ENCODE measurements around the gene ACOT12.

DNA sequence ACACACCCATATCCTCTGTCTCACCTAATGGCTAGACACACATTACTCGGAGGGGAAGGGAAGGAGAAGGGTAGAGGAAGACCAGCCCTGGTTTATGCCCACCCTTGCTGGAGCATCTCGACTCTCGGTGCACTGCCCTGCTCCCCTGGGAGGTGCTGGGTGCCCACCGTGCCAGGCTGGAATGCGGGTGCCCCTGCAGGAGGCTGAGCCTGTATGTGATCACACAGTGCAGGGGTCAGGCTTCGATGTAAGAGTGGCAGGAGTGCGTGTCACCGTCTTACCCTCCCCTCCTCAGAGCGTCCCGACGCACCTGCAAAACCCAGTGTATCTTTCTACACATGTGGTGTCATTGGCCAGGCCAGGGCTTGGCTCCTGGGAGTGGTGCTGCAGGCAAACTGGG is 7.3 kb upstream of the ACOT12 start:
- TF ChIP-seq, protein P1, sequence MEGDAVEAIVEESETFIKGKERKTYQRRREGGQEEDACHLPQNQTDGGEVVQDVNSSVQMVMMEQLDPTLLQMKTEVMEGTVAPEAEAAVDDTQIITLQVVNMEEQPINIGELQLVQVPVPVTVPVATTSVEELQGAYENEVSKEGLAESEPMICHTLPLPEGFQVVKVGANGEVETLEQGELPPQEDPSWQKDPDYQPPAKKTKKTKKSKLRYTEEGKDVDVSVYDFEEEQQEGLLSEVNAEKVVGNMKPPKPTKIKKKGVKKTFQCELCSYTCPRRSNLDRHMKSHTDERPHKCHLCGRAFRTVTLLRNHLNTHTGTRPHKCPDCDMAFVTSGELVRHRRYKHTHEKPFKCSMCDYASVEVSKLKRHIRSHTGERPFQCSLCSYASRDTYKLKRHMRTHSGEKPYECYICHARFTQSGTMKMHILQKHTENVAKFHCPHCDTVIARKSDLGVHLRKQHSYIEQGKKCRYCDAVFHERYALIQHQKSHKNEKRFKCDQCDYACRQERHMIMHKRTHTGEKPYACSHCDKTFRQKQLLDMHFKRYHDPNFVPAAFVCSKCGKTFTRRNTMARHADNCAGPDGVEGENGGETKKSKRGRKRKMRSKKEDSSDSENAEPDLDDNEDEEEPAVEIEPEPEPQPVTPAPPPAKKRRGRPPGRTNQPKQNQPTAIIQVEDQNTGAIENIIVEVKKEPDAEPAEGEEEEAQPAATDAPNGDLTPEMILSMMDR (IDR thresholded peaks at IDR 0.05): no peak
- TF ChIP-seq POLR2A (IDR thresholded peaks at IDR 0.05): no peak

Measured in uterus (tissue), 2 donors.